HepG2 (cell line): ENCODE data around the gene SERINC2.
"Not testable (repeated sequence)": the region's sequence is repeated elsewhere in the genome, so short reads cannot be mapped to it uniquely, and the experiment has no call there.

Source experiments
- BRCA1 ChIP-seq: sonication (generic); formaldehyde crosslinking; IDR thresholded peaks from 2 replicates; pipeline ENCODE4 v1.4.0; 2020; ENCODE audit warnings: missing genetic modification reagents
- GABPB1 ChIP-seq: IDR thresholded peaks from 2 replicates; pipeline ENCODE4 v1.6.1; 2016; ENCODE audit warnings: mild to moderate bottlenecking, missing genetic modification reagents, moderate library complexity, missing compliant biosample characterization

- not testable (repeated sequence) for TF ChIP-seq BRCA1, GABPB1 (CRISPR knock-in tag)
Measured at GRCh38 chr1:31471452-31472313, 58.7 kb downstream of the SERINC2 start.
